SH-SY5Y (cell line): ENCODE results near the gene SKP1.

Experiments used
- GATA2 ChIP-seq: IDR thresholded peaks from 2 replicates; pipeline ENCODE4 v1.6.1; 2011; ENCODE audit warnings: mild to moderate bottlenecking, low read depth, low read length
- GATA3 ChIP-seq: IDR thresholded peaks from 2 replicates; pipeline ENCODE4 v1.6.1; 2011; ENCODE audit warnings: low read depth, mild to moderate bottlenecking, low read length, moderate library complexity

- TF ChIP-seq GATA2 (no peak), GATA3 (no peak)
Measured at GRCh38 chr5:134120386-134121138, 56.2 kb downstream of the SKP1 start.
